Measurements from ENCODE around the gene ATP2C2.

ATP2C2 gene

GRCh38 chr16:84406006-84406963, 37.9 kb downstream of the ATP2C2 start:
- DNase-seq (ENCODE audit: insufficient read length, low spot score) = no peak
- FAIRE-seq = no peak
- no peak for TF ChIP-seq CTCF (IDR thresholded peaks at IDR 0.05; ENCODE audit: insufficient read depth, missing control alignments)

GRCh38 chr16:84407588-84408313, 39.4 kb downstream of the ATP2C2 start:
- DNase-seq (ENCODE audit: insufficient read length, low spot score) = no peak
- FAIRE-seq = no peak
- TF ChIP-seq CTCF (IDR thresholded peaks at IDR 0.05; ENCODE audit: insufficient read depth, missing control alignments) = no peak

GRCh38 chr16:84408314-84408690, 40.0 kb downstream of the ATP2C2 start:
- DNase-seq (ENCODE audit: insufficient read length, low spot score) (no peak), FAIRE-seq (no peak)
- TF ChIP-seq CTCF (IDR thresholded peaks at IDR 0.05; ENCODE audit: insufficient read depth, missing control alignments) = no peak

GRCh38 chr16:84408856-84409255, 40.5 kb downstream of the ATP2C2 start:
- no peak for TF ChIP-seq CTCF (IDR thresholded peaks at IDR 0.05; ENCODE audit: insufficient read depth, missing control alignments)
- no peak for FAIRE-seq
- no peak for DNase-seq (ENCODE audit: insufficient read length, low spot score)

- no peak for TF ChIP-seq CTCF (IDR thresholded peaks at IDR 0.05; ENCODE audit: insufficient read depth, missing control alignments)
- no peak for DNase-seq (ENCODE audit: insufficient read length, low spot score)
- FAIRE-seq = no peak
These were observed 42.2 kb downstream of the ATP2C2 start for GRCh38 chr16:84410361-84411138.

- TF ChIP-seq CTCF (IDR thresholded peaks at IDR 0.05; ENCODE audit: insufficient read depth, missing control alignments) = no peak
- no peak for FAIRE-seq
- DNase-seq (ENCODE audit: insufficient read length, low spot score) = no peak
These were observed 43.4 kb downstream of the ATP2C2 start for GRCh38 chr16:84411768-84412167.

Measured in D721Med (cell line).